Neural progenitor cell (in vitro differentiated cells): ENCODE results near the gene CHST14. TPM values are rescaled to one million over a fixed set of nuclear protein-coding genes. Genes with fewer than 3 reads are reported as not detected.

Experiments
- DNase-seq: peaks from one replicate; pipeline ENCODE4 v3.0.0-alpha.2; 2016; ENCODE audit warnings: low spot score
- H2AFZ ChIP-seq: fragments of 200-600 bp; sonication (generic); replicated peaks from 2 replicates; pipeline ENCODE4 v1.6.1; 2016; ENCODE audit warnings: antibody characterized with exemption
- H3F3A ChIP-seq: fragments of 200-600 bp; sonication (generic); 2 replicates; pipeline ENCODE4 v1.6.1; 2016; ENCODE audit warnings: antibody characterized with exemption, low read depth
- H3K27ac ChIP-seq: fragments of 200-600 bp; sonication (generic); 2 replicates; pipeline ENCODE4 v1.5.1; 2016; ENCODE audit warnings: mild to moderate bottlenecking
- H3K27me3 ChIP-seq: fragments of 200-600 bp; sonication (generic); 2 replicates; pipeline ENCODE4 v1.6.1; 2016; ENCODE audit warnings: mild to moderate bottlenecking, moderate library complexity
- H3K36me3 ChIP-seq: fragments of 200-600 bp; sonication (generic); 2 replicates; pipeline ENCODE4 v1.5.1; 2016
- H3K4me1 ChIP-seq: fragments of 200-600 bp; sonication (generic); 2 replicates; pipeline ENCODE4 v1.6.1; 2016; ENCODE audit warnings: mixed run types
- H3K4me2 ChIP-seq: fragments of 200-600 bp; sonication (generic); 2 replicates; pipeline ENCODE4 v1.6.1; 2016
- H3K4me3 ChIP-seq: fragments of 200-600 bp; sonication (generic); 2 replicates; pipeline ENCODE4 v1.5.1; 2016
- H3K79me2 ChIP-seq: fragments of 200-600 bp; sonication (generic); 2 replicates; pipeline ENCODE4 v1.6.1; 2016; ENCODE audit warnings: low read depth
- H3K9ac ChIP-seq: fragments of 200-600 bp; sonication (generic); 2 replicates; pipeline ENCODE4 v1.6.1; 2016
- H3K9me3 ChIP-seq: fragments of 200-600 bp; sonication (generic); 2 replicates; pipeline ENCODE4 v1.5.1; 2016; ENCODE audit warnings: low read depth
- H4K20me1 ChIP-seq: fragments of 200-600 bp; sonication (generic); 2 replicates; pipeline ENCODE4 v1.6.1; 2016; ENCODE audit warnings: low read depth
- H3K27ac Mint-ChIP-seq: 3 replicates; pipeline ENCODE4 v1.8.0; 2021; ENCODE audit warnings: mixed read lengths
- H3K27me3 Mint-ChIP-seq: 2 replicates; pipeline ENCODE4 v1.8.0; 2022; ENCODE audit warnings: low read depth, mild to moderate bottlenecking, inconsistent platforms, moderate library complexity, mixed read lengths; ENCODE audit not compliant: insufficient read depth
- H3K36me3 Mint-ChIP-seq: 3 replicates; pipeline ENCODE4 v1.8.0; 2021; ENCODE audit warnings: mixed read lengths
- H3K4me1 Mint-ChIP-seq: 3 replicates; pipeline ENCODE4 v1.8.0; 2021; ENCODE audit warnings: mixed read lengths
- H3K4me3 Mint-ChIP-seq: 3 replicates; pipeline ENCODE4 v1.8.0; 2021; ENCODE audit warnings: mild to moderate bottlenecking, moderate library complexity, mixed read lengths
- H3K9me3 Mint-ChIP-seq: 3 replicates; pipeline ENCODE4 v1.8.0; 2020; ENCODE audit warnings: mixed read lengths
- CTCF ChIP-seq: fragments of 200-600 bp; sonication (generic); IDR thresholded peaks from 2 replicates; pipeline ENCODE4 v1.5.1; 2017; ENCODE audit warnings: antibody characterized with exemption, mild to moderate bottlenecking
- EZH2 ChIP-seq: fragments of 200-600 bp; sonication (generic); IDR thresholded peaks from 2 replicates; pipeline ENCODE4 v1.6.1; 2017; ENCODE audit warnings: antibody characterized with exemption, mild to moderate bottlenecking, moderate library complexity
- EZH2phosphoT487 ChIP-seq: fragments of 200-600 bp; sonication (generic); IDR thresholded peaks from 2 replicates; pipeline ENCODE4 v1.6.1; 2017; ENCODE audit warnings: antibody characterized with exemption
- total RNA-seq: library from RNA; depleted of rRNA; stranded (reverse); fragments of >200 nt; gene quantifications from 2 replicates; pipeline ENCODE4 v1.2.3, GENCODE V29; 2015; ENCODE audit warnings: low replicate concordance

CHST14 gene
- total RNA-seq, 1 donor from 2014 or later: 11.9 TPM

DNA sequence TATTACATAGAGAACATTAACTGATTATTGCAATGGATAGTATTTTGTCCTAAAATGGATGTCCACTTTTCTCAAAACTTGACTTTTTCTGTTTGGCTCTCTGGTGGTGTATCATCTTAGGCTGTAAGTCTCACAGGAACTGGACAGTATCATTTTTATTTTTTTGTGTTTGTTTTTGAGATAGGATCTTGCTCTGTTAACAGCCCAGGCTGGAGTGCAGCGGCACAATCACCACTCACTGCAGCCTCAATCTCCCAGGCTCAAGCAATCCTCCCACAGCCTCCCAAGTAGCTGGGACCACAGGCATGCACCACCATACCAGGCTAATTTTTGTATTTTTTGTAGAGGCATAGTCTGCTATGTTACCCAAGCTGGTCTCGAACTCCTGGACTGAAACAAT lies 13.1 kb downstream of the CHST14 start:
- Histone ChIP-seq H4K20me1 (no peaks in the 10 kb centered on the region), H3K9me3 (no peaks in the 10 kb centered on the region), H3K4me1 (no peaks in the 10 kb centered on the region), H3K79me2 (no peaks in the 10 kb centered on the region), H3K36me3 (no peaks in the 10 kb centered on the region), H3K4me3 (no peak overlapping the region), H2AFZ (no peak overlapping the region), H3K9ac (no peak overlapping the region), H3K27ac (no peak overlapping the region), H3F3A (no peaks in the 10 kb centered on the region), H3K4me2 (no peak overlapping the region), H3K27me3 (no peaks in the 10 kb centered on the region)
- Mint-ChIP-seq H3K36me3 (no peaks in the 10 kb centered on the region), H3K27ac (no peak overlapping the region), H3K27me3 (peaks cover 13% of the 10 kb centered on the region), H3K9me3 (peaks cover 4% of the 10 kb centered on the region), H3K4me3 (no peak overlapping the region), H3K4me1 (no peaks in the 10 kb centered on the region)
- TF ChIP-seq EZH2phosphoT487 (no peak), CTCF (no peak), EZH2 (no peak)
- DNase-seq: no peak

DNA sequence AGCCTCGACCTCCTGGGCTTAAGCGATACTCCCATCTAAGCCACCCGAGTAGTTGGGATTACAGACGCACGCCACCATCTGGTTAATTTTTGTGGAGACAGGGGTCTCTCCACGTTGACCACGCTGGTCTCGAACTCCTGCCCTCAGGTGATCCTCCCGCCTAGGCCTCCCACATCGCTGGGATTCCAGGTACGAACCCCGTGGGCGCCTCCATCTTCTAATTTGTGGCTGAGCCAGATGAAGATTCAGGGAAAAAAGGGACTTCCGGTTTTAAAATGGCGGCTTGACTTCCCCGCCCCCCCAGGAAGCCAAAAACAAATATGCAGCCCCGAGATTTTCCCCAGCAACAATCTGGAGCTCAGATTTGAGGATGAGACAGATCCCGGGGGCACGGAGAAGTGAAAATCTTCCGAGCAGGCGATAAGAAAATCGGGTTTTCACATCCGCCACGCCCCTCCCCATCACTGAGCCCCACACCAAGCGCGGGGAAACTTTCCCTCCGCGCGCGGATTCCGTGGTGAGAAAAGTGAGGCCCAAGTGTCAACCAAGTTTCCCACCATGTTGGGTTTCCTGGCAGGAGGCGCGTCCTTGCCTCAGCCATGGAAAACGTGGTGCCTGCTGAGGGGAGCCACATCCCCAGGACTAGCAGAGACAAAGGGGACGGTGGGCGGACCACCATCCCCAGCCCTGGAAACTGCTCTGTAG lies 15.4 kb downstream of the CHST14 start:
- no peak for DNase-seq
- Histone ChIP-seq H4K20me1 (no peaks in the 10 kb centered on the region), H3F3A (no peaks in the 10 kb centered on the region), H3K4me3 (no peak overlapping the region), H3K79me2 (no peaks in the 10 kb centered on the region), H3K27me3 (no peaks in the 10 kb centered on the region), H3K9ac (no peak overlapping the region), H3K9me3 (no peaks in the 10 kb centered on the region), H3K36me3 (no peaks in the 10 kb centered on the region), H3K4me1 (no peaks in the 10 kb centered on the region), H2AFZ (no peak overlapping the region), H3K4me2 (no peak overlapping the region), H3K27ac (no peak overlapping the region)
- H3K36me3 Mint-ChIP-seq: no peaks in the 10 kb centered on the region
- no peaks in the 10 kb centered on the region for H3K4me1 Mint-ChIP-seq
- H3K27me3 Mint-ChIP-seq: peaks cover 16% of the 10 kb centered on the region
- TF ChIP-seq EZH2 (no peak), EZH2phosphoT487 (no peak), CTCF (no peak)
- no peak overlapping the region for H3K4me3 Mint-ChIP-seq
- no peak overlapping the region for H3K27ac Mint-ChIP-seq
- H3K9me3 Mint-ChIP-seq: peaks cover 4% of the 10 kb centered on the region

DNA sequence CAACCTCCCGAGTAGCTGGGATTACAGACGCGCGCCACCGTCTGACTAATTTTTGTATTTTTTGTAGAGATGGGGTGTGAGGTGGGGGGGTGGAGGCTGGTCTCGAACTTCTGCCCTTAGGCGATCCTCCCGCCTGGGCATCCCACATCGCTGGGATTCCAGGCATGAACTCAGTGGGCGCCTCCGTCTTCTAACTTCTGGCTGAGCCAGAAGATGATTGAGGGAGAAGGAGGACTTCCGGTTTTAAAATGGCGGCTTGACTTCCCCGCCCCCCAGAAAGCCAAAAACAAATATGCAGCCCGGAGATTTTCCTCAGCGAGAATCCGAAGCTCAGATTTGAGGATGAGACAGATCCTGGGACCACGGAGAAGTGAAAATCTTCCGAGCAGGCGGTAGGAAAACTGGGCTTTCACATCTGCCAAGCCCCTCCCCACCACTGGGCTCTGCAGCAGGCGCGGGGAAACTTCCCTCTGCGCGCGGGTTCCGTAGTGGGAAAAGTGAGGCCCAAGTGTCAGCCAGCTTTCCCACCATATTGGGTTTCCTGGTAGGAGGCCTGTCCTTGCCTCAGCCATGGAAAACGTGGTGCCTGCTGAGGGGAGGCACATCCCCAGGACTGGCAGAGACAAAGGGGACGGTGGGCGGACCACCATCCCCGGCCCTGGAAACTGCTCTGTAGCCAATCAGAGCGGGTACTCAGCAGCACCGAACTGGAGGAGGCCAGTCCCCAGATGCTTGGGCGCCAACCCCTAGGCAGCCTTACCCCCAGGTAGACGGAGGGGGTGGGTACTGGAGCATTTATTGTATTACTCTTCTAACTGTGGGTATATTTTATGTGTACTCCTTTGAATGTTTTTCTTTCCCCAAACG lies 17.3 kb downstream of the CHST14 start:
- no peaks in the 10 kb centered on the region for H4K20me1 ChIP-seq
- no peak overlapping the region for H3K4me3 Mint-ChIP-seq
- no peaks in the 10 kb centered on the region for H3K4me1 Mint-ChIP-seq
- no peaks in the 10 kb centered on the region for H3K4me1 ChIP-seq
- H3K27ac ChIP-seq: no peak overlapping the region
- H3F3A ChIP-seq: no peaks in the 10 kb centered on the region
- H3K9me3 ChIP-seq: no peaks in the 10 kb centered on the region
- DNase-seq: no peak
- no peak overlapping the region for H3K9ac ChIP-seq
- H3K36me3 ChIP-seq: no peaks in the 10 kb centered on the region
- TF ChIP-seq EZH2phosphoT487 (no peak), CTCF (no peak)
- H2AFZ ChIP-seq: no peak overlapping the region
- no peak overlapping the region for H3K27ac Mint-ChIP-seq
- no peaks in the 10 kb centered on the region for H3K27me3 ChIP-seq
- H3K27me3 Mint-ChIP-seq: peaks cover 14% of the 10 kb centered on the region
- H3K79me2 ChIP-seq: no peaks in the 10 kb centered on the region
- no peaks in the 10 kb centered on the region for H3K36me3 Mint-ChIP-seq
- H3K4me2 ChIP-seq: no peak overlapping the region
- H3K9me3 Mint-ChIP-seq: peaks cover 4% of the 10 kb centered on the region
- no peak overlapping the region for H3K4me3 ChIP-seq
